ENCODE measurements around the gene VENTX. TPM values are rescaled to one million over a fixed set of nuclear protein-coding genes. Genes with fewer than 3 reads are reported as not detected.

The VENTX gene
- total RNA-seq, 2 donors from 2014 or later: 0.26 TPM; not detected in 1

DNA sequence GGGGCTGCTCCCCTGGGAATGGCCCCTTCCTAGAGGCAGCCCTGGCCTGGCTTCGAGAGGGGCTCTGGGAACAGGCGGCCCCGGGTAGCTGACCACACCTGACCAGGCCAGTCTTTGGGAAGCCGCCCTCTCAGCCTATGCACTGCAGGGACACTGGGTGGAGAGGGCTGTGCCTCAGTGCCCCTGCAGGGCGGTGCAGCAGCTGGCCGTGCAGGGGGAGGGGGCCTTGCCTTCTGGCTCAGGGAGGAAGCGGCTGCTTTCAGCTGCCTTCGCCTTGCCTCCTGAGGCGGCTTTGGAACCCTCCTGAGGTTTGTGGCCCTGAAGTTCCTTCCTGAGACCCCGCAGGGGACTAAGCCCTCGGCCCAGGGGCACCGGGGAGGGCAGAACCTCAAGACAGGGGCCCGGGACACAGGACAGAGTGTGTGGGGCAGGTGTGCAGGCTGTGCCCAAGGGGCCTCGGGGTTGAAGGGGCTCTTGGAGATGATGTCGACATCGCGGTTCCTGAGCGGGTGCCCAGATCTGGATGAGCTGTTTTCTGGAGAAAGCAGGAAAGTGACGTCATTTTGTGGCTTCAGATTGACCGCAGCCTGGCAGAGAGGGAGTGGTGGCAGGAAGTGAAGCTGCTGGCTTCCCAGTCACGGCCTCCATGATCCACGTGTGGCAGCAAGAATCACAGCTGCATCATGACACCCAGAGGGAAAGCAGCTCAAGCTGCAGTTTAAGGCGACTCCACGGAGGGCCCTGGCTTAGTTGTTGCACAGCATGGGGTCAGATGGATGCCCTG lies 21.4 kb downstream of the VENTX start:
- Histone ChIP-seq H3K27me3 (no peaks in the 10 kb centered on the region), H3K9me3 (no peaks in the 10 kb centered on the region), H3K36me3 (replicated peaks in 1 of 2; ENCODE audit: insufficient read depth in 1 of 2, low read depth in 2 of 2) (no peaks in the 10 kb centered on the region), H3K4me3 (no peak overlapping the region), H3K27ac (peak overlapping the region in 3 of 4 donors; percentile 64 to 77 (median 65)), H3K4me1 (peaks cover 36% of the 10 kb centered on the region)
- intact Hi-C loops (cut with DNase I): no loop called here
- DNase-seq (peak; percentile 40 to 85 (median 46)), ATAC-seq (no peak)
- TF ChIP-seq, protein P1, sequence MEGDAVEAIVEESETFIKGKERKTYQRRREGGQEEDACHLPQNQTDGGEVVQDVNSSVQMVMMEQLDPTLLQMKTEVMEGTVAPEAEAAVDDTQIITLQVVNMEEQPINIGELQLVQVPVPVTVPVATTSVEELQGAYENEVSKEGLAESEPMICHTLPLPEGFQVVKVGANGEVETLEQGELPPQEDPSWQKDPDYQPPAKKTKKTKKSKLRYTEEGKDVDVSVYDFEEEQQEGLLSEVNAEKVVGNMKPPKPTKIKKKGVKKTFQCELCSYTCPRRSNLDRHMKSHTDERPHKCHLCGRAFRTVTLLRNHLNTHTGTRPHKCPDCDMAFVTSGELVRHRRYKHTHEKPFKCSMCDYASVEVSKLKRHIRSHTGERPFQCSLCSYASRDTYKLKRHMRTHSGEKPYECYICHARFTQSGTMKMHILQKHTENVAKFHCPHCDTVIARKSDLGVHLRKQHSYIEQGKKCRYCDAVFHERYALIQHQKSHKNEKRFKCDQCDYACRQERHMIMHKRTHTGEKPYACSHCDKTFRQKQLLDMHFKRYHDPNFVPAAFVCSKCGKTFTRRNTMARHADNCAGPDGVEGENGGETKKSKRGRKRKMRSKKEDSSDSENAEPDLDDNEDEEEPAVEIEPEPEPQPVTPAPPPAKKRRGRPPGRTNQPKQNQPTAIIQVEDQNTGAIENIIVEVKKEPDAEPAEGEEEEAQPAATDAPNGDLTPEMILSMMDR (IDR thresholded peaks at IDR 0.05): no peak
- peak in 1 of 3 donors; percentile 42 for TF ChIP-seq POLR2A (IDR thresholded peaks at IDR 0.05)
- WGBS, 2 donors: 80 to 86% methylated on average over 12 to 24 of the region's 24 CpGs

DNA sequence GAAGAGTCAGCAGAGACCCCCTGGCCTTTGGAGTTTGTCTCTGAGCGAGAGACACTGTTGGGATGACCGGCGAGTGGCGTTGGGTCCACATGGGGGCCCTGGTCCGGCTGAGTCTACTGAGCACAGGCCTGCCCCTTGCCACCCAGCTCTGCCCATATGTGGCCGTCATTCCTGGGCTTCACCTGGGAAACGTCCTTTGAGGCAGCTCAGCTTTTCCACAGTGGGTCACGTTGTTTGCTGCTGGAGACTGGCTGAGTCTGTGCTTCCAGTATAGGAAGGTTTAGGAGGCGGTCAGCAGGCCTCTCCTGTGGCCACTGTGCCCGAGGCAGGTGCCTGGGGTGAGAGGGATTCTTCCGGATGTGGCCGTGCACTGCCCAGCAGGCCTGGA lies 21.9 kb downstream of the VENTX start:
- Histone ChIP-seq H3K27ac (peak overlapping the region in 2 of 4 donors; percentile 26 to 37), H3K4me1 (peaks cover 31% of the 10 kb centered on the region)
- intact Hi-C loops (cut with DNase I): no loop called here

GRCh38 chr10:133260895-133261725 lies 23.5 kb downstream of the VENTX start:
- DNase-seq (peak; percentile 57 to 59 (median 58)), ATAC-seq (peak; percentile 49)
- Histone ChIP-seq H3K27me3 (no peaks in the 10 kb centered on the region), H3K36me3 (replicated peaks in 1 of 2; ENCODE audit: insufficient read depth in 1 of 2, low read depth in 2 of 2) (no peaks in the 10 kb centered on the region), H3K9me3 (no peaks in the 10 kb centered on the region), H3K4me1 (peaks cover 30% of the 10 kb centered on the region), H3K4me3 (peak overlapping the region; percentile 52 to 64), H3K27ac (peak overlapping the region; percentile 72 to 92 (median 84))
- peak in 1 of 3 donors; percentile 34 for TF ChIP-seq POLR2A (IDR thresholded peaks at IDR 0.05)
- TF ChIP-seq, protein P1 (IDR thresholded peaks at IDR 0.05): no peak
- WGBS, 2 donors: 20 to 28% methylated on average over 11 to 35 of the region's 50 CpGs
- intact Hi-C loops (cut with DNase I): no loop called here

More for the DNA sequence above, 21.9 kb downstream of the VENTX start:
- Histone ChIP-seq H3K36me3 (replicated peaks in 1 of 2; ENCODE audit: insufficient read depth in 1 of 2, low read depth in 2 of 2) (no peaks in the 10 kb centered on the region), H3K4me3 (no peak overlapping the region), H3K9me3 (no peaks in the 10 kb centered on the region), H3K27me3 (no peaks in the 10 kb centered on the region)
- TF ChIP-seq POLR2A (IDR thresholded peaks at IDR 0.05): no peak
- TF ChIP-seq, protein P1 (IDR thresholded peaks at IDR 0.05): no peak
- DNase-seq: no peak
- 23 to 68% methylated on average over 3 to 11 of the region's 12 CpGs for WGBS, 2 donors
- ATAC-seq: no peak

DNA sequence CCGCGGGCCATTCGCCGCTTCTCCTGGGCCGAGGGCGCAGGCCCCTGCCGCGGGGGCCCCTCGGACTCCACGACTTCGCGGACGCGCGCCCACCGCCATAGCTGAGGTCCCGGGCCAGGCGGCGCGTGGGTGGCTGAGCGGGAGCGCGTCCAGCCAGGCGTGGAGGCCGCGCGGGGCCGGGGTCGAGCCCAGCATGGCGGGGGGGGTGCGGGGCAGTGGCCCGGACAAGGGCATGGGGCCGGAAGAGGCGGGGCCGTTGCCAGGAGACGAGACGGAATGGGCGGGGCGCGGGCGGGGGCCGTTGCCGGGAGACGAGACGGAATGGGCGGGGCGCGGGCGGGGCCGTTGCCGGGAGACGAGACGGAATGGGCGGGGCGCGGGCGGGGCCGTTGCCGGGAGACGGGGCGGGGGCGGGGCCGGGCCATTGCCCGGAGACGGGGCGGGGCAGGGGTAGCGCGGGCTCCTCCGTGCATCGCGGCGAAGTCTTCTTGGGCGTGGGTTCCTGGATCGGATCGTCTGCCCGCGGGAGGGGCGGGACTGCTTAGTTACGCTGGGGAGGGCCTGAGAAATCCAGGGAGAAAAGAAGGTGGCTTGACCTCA lies 24.2 kb downstream of the VENTX start:
- H3K27me3 ChIP-seq: no peaks in the 10 kb centered on the region
- H3K9me3 ChIP-seq: no peaks in the 10 kb centered on the region
- no peaks in the 10 kb centered on the region for H3K36me3 ChIP-seq (replicated peaks in 1 of 2; ENCODE audit: insufficient read depth in 1 of 2, low read depth in 2 of 2)
- peak; percentile 76 for ATAC-seq
- WGBS, 2 donors: 1 to 2% methylated on average over 6 to 63 of the region's 79 CpGs
- TF ChIP-seq, protein P1 (IDR thresholded peaks at IDR 0.05): no peak
- TF ChIP-seq POLR2A (IDR thresholded peaks at IDR 0.05): peak in 1 of 3 donors; percentile 51
- peak overlapping the region; percentile 52 to 64 for H3K4me3 ChIP-seq
- DNase-seq: peak; percentile 92 to 94 (median 93)
- peak overlapping the region; percentile 72 to 92 (median 84) for H3K27ac ChIP-seq
- intact Hi-C loops (cut with DNase I): no loop called here
- peaks cover 30% of the 10 kb centered on the region for H3K4me1 ChIP-seq

Measured in body of pancreas (tissue), 4 donors.